GM12874 (cell line): ENCODE results near the gene RAB11FIP4.

Experiments
- CTCF ChIP-seq: IDR thresholded peaks from 2 replicates; pipeline ENCODE4 v1.5.1; 2011; ENCODE audit warnings: low read depth, mild to moderate bottlenecking, control low read depth, low read length, moderate library complexity; ENCODE audit not compliant: insufficient read depth

Gene RAB11FIP4

DNA sequence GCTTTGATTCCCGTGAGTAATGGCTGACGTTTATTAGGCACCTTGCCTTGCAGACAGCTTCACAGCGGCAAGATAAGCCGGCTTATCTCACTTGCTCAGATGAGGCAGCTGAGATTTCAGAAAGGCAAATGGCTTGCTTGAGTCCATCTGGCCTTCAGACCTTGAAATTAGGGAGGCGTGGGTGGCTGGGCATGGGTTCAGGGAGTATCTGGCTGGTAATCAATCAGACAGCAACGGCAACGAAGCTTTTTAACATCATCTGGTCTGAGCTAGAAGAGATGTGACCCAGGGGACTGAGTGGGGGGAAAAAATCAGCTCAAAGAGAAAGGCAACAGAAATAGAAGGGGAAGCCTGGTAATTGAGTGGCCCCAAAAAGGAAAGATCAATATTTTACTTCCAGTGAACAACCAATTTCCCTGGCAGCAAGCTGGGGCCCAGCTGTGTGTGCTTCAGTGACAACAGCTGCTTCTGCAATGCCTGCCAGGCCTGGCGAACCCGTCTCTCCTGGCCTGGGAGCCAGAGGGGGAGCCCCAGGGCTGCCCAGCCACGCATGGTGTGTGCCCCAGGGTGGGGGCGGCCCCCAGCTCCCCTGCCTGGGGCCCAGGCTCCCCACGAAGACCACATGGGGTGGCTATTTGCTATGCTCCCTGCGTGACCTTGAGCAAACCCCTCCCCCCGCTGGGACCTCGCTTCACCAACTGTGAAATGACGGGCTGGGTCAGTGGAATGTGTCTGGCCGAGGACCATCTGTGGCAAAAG is 34.0 kb downstream of the RAB11FIP4 start:
- no peak for TF ChIP-seq CTCF

GRCh38 chr17:31427684-31428083 is 36.2 kb downstream of the RAB11FIP4 start:
- no peak for TF ChIP-seq CTCF

DNA sequence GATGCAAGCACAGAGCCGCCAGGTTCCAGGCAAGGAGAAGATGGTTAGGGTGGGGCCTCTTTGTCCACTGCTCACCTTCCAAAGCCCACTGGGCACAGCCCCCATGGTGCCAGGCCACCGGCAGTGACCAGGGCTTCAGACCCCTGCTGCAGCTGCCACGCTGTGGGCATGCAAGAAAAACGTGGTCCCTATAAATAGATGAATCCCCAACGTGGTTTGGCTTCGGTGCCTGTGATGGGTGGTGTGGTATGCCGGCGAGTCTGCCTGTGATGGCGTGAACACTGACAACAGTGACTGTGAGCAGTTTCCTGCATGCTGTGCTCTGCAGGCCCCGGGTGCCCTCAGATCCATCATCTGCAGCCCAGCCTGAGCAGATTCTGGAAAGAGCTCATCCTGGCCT is 36.6 kb downstream of the RAB11FIP4 start:
- no peak for TF ChIP-seq CTCF

GRCh38 chr17:31428512-31428911 is 37.0 kb downstream of the RAB11FIP4 start:
- TF ChIP-seq CTCF, result no peak

DNA sequence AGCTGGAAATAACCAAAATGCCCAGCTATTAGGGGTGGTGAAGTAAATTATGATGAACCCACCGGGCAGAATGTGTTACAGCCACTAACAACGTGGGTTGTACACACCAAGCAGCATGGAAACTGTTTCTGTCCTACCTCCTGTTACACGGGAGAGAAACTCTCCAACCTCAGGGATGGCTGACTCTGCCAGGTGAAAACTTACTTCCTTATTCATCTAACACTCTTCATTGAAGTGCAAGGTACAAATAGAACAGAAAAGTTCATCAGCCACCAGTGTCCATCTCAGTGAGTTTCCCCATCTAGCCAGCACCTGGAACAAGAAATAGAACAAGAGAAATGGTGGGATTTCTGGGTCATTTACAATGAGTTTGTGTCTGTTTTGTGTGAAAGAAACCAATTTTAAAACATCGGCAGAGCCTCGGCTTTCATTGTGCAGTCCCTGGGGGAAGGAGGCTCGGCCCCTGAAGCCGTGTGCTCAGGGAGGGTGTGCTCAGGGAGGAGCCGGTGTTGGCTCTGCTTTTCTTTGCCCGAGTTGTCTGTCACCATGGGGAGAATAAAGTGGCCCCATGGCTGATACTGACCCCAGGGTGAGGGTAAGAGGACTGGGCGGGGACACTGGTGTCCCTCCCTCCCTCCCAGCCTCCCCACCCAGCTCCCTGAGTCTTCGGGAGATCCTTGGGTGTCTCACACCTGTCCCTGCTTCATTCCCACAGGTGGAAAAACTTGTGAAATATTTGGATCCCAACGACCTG is 39.8 kb downstream of the RAB11FIP4 start:
- TF ChIP-seq CTCF, result no peak

- no peak for TF ChIP-seq CTCF
These were observed 40.6 kb downstream of the RAB11FIP4 start for GRCh38 chr17:31431852-31432658.
